ENCODE data around the gene CILP.

Gene CILP

DNA sequence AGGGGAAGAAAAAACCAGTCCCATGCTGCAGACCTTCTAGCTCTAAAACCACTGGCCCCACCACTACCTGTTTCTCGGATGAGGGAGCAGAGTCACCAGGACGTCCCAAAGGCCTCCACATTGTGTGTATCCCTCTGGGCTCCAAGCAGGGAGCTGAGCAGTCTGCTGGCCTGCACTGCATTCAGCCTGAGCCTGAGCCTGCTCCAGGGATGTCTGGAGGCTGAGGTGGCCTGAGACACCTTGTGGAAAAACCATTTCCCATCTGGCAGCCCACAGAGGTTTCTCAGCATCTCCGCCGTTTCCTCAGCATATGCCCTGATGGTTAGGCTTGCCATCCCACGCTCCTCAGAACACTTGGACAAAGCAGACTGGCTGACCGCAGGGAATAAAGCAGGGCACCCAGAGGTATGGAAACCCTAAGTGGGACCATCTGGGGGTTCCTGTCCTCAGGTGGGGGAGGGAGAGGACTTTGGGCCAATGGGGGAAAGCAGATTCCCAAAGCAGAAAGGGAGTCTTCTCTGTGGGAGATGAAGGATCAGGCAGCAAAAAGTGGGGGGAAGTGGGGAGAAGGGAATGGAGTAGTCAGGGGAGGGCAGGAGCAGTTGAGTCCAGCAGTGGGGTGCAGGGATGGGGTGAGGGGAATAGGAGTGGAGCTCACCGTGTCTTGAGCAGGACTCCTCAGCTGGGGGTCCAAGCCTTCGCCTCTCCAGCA lies at the start of gene CILP:
Gene CILP, minus strand, starts transcription at position 704 of the 712 bp plus-strand sequence. CDS start 1,718 bp downstream, outside the sequence.
- no peak for TF ChIP-seq GATA2 (IDR thresholded peaks at IDR 0.05; ENCODE audit: low read depth, low read length)
- TF ChIP-seq GATA3 (IDR thresholded peaks at IDR 0.05; ENCODE audit: low read depth, low read length) = no peak

GRCh38 chr15:65260968-65261367 lies 49.7 kb upstream of the CILP start:
- no peak for TF ChIP-seq GATA3 (IDR thresholded peaks at IDR 0.05; ENCODE audit: low read depth, low read length)
- TF ChIP-seq GATA2 (IDR thresholded peaks at IDR 0.05; ENCODE audit: low read depth, low read length) = no peak

DNA sequence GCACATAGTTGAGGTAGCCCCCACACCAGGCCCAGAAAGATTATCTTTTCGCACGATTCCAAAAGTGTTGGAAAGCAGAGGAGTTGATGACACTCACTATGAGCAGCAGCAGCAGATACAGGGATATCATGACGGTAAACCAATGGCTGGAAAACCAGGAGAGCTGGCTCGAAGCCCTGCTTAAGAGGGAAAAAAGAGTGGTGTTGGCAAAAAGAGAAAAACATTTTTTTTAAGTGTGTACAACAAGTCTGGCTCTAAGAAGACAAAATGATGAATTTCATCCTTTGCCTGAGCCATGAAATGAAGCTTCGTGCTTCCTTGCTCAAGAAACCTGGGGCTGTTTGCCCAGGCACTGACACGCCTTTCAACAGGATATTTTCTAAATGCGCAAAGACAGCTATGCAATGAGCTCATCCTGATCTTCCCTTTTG lies 48.1 kb upstream of the CILP start:
- no peak for TF ChIP-seq GATA3 (IDR thresholded peaks at IDR 0.05; ENCODE audit: low read depth, low read length)
- TF ChIP-seq GATA2 (IDR thresholded peaks at IDR 0.05; ENCODE audit: low read depth, low read length) = no peak

DNA sequence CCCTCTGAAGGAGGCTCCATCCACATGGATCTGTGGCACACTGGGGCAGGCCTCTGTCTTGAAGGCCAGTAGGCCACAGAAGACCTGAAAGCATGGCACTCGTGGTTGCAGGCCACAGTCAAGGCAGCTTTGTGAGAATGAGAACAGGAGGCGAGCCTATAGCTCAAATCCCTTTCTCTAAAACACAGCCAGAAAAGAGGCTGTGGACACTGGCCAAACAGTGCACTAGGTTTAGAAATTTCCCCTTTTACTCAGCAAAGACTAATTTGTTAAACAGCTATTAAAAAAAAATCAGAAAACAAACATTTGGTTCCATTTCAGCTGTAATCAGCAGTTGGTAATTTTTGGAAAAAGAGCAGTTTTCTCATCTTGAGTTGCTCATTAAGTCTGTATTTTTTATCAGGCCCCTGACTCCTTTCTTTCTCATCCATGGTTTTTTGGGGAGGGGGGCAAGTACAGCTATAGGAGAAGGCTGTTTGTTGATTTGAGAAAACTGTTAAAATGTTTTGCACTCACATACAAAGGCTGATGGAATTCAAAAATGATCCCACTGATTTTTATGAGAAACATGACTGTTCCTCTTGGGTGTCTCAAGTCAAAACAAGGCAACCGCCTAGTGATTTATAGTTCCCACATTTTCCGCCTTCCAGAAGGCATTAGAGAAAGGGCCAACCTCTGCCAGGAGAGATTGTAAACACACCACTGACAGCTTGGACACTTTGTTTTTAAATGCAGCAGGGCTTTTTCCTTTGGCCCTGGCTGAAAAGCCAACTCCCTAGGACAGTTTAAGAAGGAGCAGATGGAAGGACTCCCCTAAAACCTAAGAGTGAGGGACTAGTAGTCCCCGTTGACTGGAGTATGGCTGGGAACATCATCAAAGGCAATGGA lies 47.3 kb upstream of the CILP start:
- TF ChIP-seq GATA2 (IDR thresholded peaks at IDR 0.05; ENCODE audit: low read depth, low read length) (no peak), GATA3 (IDR thresholded peaks at IDR 0.05; ENCODE audit: low read depth, low read length) (no peak)

DNA sequence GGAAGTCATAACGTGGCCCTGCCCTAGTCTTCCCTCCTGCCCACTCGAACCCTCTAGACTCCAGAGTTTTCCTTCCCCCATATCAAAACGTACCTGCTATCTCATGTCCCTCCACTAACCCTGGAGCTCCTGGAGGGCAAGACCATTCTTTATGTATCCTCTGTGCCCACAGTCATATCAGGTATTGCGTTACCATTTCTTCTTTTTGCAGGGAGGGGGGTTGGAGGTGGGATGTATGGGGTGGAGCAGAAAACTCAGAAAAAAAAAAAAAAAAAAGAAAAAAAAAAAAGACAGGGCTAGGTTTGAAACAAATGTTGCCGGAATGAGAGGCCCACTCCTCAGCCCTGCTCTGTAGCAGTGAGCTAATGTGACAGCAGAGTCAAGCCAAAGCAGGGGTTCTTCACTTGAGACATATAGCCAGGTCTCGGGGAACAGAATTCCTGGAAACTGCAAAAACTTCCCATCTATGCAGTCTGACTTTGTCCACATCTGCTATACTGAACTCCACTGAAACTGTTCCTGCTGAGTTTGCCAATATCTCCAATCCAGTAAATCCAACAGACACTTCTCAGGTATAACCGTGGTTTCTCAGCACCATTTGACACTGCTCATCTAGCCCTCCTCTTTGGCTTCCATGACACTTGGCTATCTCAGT lies 44.3 kb upstream of the CILP start:
- TF ChIP-seq GATA2 (IDR thresholded peaks at IDR 0.05; ENCODE audit: low read depth, low read length) (no peak), GATA3 (IDR thresholded peaks at IDR 0.05; ENCODE audit: low read depth, low read length) (no peak)

- TF ChIP-seq GATA2 (IDR thresholded peaks at IDR 0.05; ENCODE audit: low read depth, low read length) (no peak), GATA3 (IDR thresholded peaks at IDR 0.05; ENCODE audit: low read depth, low read length) (no peak)
Measured at GRCh38 chr15:65254758-65255157, 43.5 kb upstream of the CILP start.

DNA sequence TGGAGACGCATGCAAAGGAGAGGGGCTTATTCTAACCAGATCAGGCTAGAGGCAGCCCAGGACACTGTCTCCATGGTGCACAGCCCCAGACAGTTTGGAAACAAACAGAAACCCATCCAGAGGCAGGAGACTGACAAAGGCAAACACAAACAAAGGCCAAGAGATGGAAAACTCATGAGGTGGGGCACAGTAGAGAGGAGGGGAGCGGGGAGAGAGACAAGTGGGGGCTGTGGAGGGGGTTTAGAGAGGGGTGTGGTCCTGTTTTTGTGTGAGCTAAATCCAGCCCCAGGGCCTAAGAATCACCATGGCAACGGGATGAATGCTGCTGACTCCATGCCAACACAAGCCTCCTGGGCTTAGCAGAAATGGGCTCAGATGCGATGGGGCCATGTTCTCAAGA lies 43.1 kb upstream of the CILP start:
- no peak for TF ChIP-seq GATA2 (IDR thresholded peaks at IDR 0.05; ENCODE audit: low read depth, low read length)
- TF ChIP-seq GATA3 (IDR thresholded peaks at IDR 0.05; ENCODE audit: low read depth, low read length) = no peak

- TF ChIP-seq GATA2 (IDR thresholded peaks at IDR 0.05; ENCODE audit: low read depth, low read length) (no peak), GATA3 (IDR thresholded peaks at IDR 0.05; ENCODE audit: low read depth, low read length) (no peak)
Measured at GRCh38 chr15:65249641-65250040, 38.4 kb upstream of the CILP start.

- TF ChIP-seq GATA3 (IDR thresholded peaks at IDR 0.05; ENCODE audit: low read depth, low read length) (no peak), GATA2 (IDR thresholded peaks at IDR 0.05; ENCODE audit: low read depth, low read length) (no peak)
Measured at GRCh38 chr15:65248511-65249255, 37.4 kb upstream of the CILP start.

- TF ChIP-seq GATA2 (IDR thresholded peaks at IDR 0.05; ENCODE audit: low read depth, low read length) = no peak
- TF ChIP-seq GATA3 (IDR thresholded peaks at IDR 0.05; ENCODE audit: low read depth, low read length) = no peak
Measured at GRCh38 chr15:65246939-65247338, 35.7 kb upstream of the CILP start.

- no peak for TF ChIP-seq GATA2 (IDR thresholded peaks at IDR 0.05; ENCODE audit: low read depth, low read length)
- TF ChIP-seq GATA3 (IDR thresholded peaks at IDR 0.05; ENCODE audit: low read depth, low read length) = no peak
Measured at GRCh38 chr15:65246026-65246714, 34.9 kb upstream of the CILP start.

DNA sequence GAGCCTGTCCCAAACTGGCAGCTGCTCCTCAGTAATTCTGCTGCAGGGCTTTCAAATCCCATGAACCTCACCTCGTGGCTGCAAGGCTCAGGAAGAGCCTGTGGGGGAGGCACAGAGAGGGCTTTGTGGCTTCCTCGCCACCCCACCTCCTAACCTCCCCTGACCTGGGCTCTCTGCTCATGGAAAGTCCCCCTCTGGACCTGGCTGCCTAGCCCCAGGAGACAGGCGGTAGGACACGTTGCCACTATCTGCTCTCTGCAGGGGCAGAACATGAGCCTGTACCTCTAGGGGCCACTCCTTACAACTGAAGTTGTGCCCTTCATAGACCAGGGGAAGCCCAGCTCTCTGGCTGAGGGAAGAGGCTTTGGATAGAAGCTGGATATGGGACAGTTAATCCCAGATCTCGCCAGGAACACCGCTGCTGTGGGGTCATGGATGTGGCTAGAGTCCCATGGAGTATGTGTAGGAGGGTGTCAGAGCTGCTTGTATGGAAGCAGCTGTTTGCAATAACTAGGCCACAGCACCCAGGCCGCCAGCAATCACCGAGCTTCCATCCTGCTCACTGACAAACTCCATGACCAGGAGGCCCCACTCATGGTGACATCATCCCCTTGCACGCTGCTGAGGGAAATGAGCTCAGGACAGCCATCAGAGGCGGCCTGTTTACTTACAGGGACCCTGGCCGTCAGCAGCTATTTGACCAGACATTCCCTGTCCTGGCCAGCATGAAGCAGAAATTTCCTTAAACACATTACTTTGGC lies 34.0 kb upstream of the CILP start:
- TF ChIP-seq GATA2 (IDR thresholded peaks at IDR 0.05; ENCODE audit: low read depth, low read length) = no peak
- TF ChIP-seq GATA3 (IDR thresholded peaks at IDR 0.05; ENCODE audit: low read depth, low read length) = no peak
